ENCODE data around the gene CYP21A2.
"Not testable (repeated sequence)": the region's sequence is repeated elsewhere in the genome, so short reads cannot be mapped to it uniquely, and the experiment has no call there.

CYP21A2 gene

DNA sequence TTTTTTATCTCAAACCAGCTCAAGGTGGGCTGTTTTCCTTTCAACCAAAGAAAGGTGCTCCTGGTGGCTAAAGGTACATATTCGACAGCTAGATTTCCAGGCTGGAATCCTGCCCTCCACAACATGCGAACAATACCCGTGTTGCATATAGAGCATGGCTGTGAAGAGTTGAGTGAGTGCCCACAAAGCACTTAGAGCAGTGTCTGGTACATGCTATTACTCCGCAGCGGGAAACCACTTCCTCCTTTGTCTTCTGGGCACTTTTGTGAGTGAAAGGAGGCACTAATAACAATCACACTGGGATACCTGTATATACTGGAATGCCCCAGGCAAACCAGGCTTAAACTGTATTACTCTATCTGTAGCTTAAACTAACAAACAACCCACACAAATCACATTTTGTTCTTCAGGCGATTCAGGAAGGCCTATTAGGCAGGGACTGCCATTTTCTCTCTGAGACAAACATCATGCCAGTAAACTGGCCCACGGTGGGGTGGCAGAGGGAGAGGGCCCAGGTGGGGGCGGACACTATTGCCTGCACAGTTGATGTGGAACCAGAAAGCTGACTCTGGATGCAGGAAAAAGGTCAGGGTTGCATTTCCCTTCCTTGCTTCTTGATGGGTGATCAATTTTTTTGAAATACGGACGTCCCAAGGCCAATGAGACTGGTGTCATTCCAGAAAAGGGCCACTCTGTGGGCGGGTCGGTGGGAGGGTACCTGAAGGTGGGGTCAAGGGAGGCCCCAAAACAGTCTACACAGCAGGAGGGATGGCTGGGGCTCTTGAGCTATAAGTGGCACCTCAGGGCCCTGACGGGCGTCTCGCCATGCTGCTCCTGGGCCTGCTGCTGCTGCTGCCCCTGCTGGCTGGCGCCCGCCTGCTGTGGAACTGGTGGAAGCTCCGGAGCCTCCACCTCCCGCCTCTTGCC is at the start of gene CYP21A2:
Gene CYP21A2 (plus strand): TSS at position 818 of the 927 bp plus-strand sequence. CDS start 8 bp downstream, at position 826.
- DNase-seq (ENCODE audit: low read depth) = not testable (repeated sequence)

DNA sequence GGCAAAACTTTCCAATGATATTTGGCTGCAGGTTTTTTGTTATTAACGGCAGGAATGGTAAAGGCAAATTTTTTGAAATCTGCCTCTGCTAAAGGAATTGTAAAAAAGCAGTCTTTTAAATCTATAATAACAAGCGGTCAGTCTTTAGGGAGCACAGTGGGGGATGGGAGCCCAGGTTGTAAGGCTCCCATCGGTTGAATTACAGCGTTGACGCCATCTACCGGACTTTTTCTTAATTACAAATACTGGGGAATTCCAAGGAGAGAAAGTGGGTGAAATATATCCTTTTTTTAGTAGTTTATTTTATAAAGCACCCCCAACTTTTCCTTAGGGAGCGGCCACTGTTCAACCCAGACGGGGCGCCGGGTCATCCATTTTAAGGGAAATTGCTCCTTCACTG is 48.9 kb upstream of the CYP21A2 start:
- not testable (repeated sequence) for DNase-seq (ENCODE audit: low read depth)

DNA sequence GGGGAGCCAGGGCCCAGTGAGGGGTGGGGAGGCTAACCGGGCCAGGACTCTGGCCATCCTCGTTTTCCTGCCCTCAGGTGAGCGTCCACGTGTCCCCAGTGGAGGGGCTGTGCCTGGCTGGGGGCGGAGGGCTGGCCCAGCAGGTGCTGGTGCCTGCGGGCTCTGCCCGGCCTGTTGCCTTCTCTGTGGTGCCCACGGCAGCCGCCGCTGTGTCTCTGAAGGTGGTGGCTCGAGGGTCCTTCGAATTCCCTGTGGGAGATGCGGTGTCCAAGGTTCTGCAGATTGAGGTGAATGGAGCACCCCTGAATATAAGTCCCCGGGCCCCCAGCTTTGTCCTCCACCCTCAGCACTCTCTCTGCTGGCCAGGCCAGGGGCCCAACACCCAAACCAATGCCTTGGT is 43.8 kb upstream of the CYP21A2 start:
- not testable (repeated sequence) for DNase-seq (ENCODE audit: low read depth)

- DNase-seq (ENCODE audit: low read depth) = not testable (repeated sequence)
These were observed 41.8 kb upstream of the CYP21A2 start for GRCh38 chr6:31996385-31996784.

DNA sequence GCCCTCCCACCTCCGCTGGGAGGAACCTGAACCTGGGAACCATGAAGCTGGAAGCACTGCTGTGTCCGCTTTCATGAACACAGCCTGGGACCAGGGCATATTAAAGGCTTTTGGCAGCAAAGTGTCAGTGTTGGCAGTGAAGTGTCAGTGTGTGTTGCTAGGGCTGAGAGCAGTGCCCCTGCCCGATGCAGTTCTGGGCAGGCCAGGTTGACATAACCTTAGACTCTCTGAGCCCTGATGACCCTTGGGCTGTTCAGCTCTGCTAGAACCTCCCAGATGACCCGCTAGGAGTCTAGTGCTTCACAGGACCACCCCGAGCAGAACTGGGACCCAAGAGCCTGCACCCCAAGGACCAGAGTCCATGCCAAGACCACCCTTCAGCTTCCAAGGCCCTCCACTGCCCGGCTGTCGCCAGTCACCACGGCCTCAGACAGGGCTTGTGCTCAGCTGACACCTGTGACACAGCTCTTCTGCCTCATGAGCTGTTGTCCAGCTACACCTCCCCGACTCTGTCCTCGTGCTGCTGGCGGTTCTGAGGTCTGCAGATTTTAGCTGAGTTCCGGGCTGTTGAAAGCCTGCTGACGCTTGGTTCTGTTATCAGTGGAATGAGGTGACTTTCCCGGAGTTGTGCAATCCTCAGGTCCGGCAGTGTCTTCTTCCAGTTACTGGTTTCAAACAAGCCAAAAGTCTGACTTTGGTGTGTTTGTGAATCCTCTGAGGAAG is 35.5 kb upstream of the CYP21A2 start:
- DNase-seq (ENCODE audit: low read depth) = not testable (repeated sequence)

DNA sequence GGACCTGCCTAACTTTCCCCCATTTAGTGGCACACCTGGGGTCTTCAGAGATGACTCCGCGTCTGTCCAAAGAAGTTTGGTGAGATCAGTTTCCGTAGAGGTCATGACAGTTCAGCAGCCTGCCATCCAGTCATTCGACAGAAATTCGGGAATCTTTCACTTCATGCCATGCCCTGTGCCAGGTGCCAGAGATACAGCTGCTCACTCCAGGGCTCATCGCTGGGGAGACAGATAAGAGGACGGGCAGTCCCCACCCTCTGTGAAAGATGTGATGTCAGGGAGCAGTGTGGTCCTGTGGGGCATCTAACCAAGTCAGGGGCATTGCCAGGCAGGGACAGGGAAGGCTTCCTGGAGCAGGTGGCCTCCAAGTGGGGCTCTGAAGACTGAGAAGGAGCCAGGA is 34.9 kb upstream of the CYP21A2 start:
- not testable (repeated sequence) for DNase-seq (ENCODE audit: low read depth)

DNA sequence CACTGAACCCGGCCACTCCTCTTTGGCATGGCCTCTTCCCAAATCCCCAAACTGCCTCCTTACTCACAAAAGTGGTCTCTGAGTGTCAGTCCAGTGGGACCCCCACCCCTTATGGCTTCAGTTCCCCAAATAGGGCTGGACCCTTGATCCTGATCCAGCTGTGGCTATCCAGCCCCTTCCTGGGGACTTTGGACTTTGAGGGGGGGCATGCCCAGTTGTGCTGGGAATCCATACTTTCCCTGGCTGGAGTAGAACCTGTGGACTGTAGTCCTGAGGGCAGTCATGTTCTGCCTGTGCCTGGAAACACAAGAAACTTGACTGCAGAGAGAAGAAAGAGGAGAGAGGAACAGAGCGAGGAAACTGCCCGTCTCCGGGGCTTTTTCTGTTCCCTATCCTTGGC is 33.8 kb upstream of the CYP21A2 start:
- DNase-seq (ENCODE audit: low read depth) = not testable (repeated sequence)

- DNase-seq (ENCODE audit: low read depth) = not testable (repeated sequence)
These were observed 33.2 kb upstream of the CYP21A2 start for GRCh38 chr6:32004864-32005537.

GRCh38 chr6:32005538-32005880 is 32.7 kb upstream of the CYP21A2 start:
- not testable (repeated sequence) for DNase-seq (ENCODE audit: low read depth)

- not testable (repeated sequence) for DNase-seq (ENCODE audit: low read depth)
These were observed 32.2 kb upstream of the CYP21A2 start for GRCh38 chr6:32005991-32006529.

- DNase-seq (ENCODE audit: low read depth) = not testable (repeated sequence)
These were observed 31.1 kb upstream of the CYP21A2 start for GRCh38 chr6:32007086-32007485.

DNA sequence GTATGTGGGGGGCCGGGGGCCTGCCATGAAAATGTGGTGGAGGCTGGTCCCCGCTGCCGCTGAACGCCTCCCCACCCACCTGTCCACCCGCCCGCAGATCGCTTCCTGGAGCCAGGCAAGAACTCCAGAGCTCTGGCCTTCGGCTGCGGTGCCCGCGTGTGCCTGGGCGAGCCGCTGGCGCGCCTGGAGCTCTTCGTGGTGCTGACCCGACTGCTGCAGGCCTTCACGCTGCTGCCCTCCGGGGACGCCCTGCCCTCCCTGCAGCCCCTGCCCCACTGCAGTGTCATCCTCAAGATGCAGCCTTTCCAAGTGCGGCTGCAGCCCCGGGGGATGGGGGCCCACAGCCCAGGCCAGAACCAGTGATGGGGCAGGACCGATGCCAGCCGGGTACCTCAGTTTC is 30.2 kb upstream of the CYP21A2 start:
- DNase-seq (ENCODE audit: low read depth) = not testable (repeated sequence)

- not testable (repeated sequence) for DNase-seq (ENCODE audit: low read depth)
These were observed 29.6 kb upstream of the CYP21A2 start for GRCh38 chr6:32008616-32009015.

- DNase-seq (ENCODE audit: low read depth) = not testable (repeated sequence)
These were observed 28.7 kb upstream of the CYP21A2 start for GRCh38 chr6:32009537-32009936.

- not testable (repeated sequence) for DNase-seq (ENCODE audit: low read depth)
These were observed 27.2 kb upstream of the CYP21A2 start for GRCh38 chr6:32010856-32011530.

- DNase-seq (ENCODE audit: low read depth) = not testable (repeated sequence)
These were observed 25.1 kb upstream of the CYP21A2 start for GRCh38 chr6:32012941-32013617.

- not testable (repeated sequence) for DNase-seq (ENCODE audit: low read depth)
These were observed 24.5 kb upstream of the CYP21A2 start for GRCh38 chr6:32013738-32014137.

GRCh38 chr6:32014547-32014946 is 23.7 kb upstream of the CYP21A2 start, which contains the start of gene C4B:
Gene C4B, plus strand, starts transcription at chr6:32014795. Its CDS starts 51 bp downstream, at chr6:32014846.
- not testable (repeated sequence) for DNase-seq (ENCODE audit: low read depth)

DNA sequence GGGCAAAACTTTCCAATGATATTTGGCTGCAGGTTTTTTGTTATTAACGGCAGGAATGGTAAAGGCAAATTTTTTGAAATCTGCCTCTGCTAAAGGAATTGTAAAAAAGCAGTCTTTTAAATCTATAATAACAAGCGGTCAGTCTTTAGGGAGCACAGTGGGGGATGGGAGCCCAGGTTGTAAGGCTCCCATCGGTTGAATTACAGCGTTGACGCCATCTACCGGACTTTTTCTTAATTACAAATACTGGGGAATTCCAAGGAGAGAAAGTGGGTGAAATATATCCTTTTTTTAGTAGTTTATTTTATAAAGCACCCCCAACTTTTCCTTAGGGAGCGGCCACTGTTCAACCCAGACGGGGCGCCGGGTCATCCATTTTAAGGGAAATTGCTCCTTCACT is 16.1 kb upstream of the CYP21A2 start:
- not testable (repeated sequence) for DNase-seq (ENCODE audit: low read depth)

GRCh38 chr6:32028631-32029030 is 9.6 kb upstream of the CYP21A2 start:
- not testable (repeated sequence) for DNase-seq (ENCODE audit: low read depth)

DNA sequence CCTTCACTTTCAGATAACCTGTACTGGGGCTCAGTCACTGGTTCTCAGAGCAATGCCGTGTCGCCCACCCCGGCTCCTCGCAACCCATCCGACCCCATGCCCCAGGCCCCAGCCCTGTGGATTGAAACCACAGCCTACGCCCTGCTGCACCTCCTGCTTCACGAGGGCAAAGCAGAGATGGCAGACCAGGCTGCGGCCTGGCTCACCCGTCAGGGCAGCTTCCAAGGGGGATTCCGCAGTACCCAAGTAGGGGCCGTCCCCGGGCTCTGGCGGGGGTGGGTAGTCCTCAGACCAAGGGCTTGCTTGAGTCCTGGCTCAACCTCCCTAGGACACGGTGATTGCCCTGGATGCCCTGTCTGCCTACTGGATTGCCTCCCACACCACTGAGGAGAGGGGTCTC is 8.7 kb upstream of the CYP21A2 start:
- DNase-seq (ENCODE audit: low read depth) = not testable (repeated sequence)

Data from fibroblast of the conjunctiva (primary cell).